Measurements from ENCODE around the gene SAMD8.

Gene SAMD8

GRCh38 chr10:75079436-75080083, 31.9 kb upstream of the SAMD8 start:
- TF ChIP-seq CTCF (IDR thresholded peaks at IDR 0.05), result no peak

GRCh38 chr10:75080554-75080953, 30.9 kb upstream of the SAMD8 start:
- no peak for TF ChIP-seq CTCF (IDR thresholded peaks at IDR 0.05)

GRCh38 chr10:75081379-75081778, 30.1 kb upstream of the SAMD8 start:
- no peak for TF ChIP-seq CTCF (IDR thresholded peaks at IDR 0.05)

- TF ChIP-seq CTCF (IDR thresholded peaks at IDR 0.05), result no peak
Observed at GRCh38 chr10:75083972-75084833, 27.3 kb upstream of the SAMD8 start.

GRCh38 chr10:75084834-75085384, 26.5 kb upstream of the SAMD8 start:
- no peak for TF ChIP-seq CTCF (IDR thresholded peaks at IDR 0.05)

- no peak for TF ChIP-seq CTCF (IDR thresholded peaks at IDR 0.05)
Observed at GRCh38 chr10:75086278-75086934, 25.1 kb upstream of the SAMD8 start.

GRCh38 chr10:75088640-75089039, 22.8 kb upstream of the SAMD8 start:
- TF ChIP-seq CTCF (IDR thresholded peaks at IDR 0.05), result no peak

All from LNCAP (cell line).